K562 (cell line): ENCODE measurements around the gene SHMT1.

Experiments
- CREBBP ChIP-seq: IDR thresholded peaks from one replicate; pipeline ENCODE4 v1.6.1; 2012; ENCODE audit warnings: low read depth, mild to moderate bottlenecking, control low read depth, inconsistent platforms, low read length
- MAX ChIP-seq: sonication (generic); formaldehyde crosslinking; IDR thresholded peaks from 2 replicates; pipeline ENCODE4 v1.9.0; 2022; ENCODE audit warnings: mild to moderate bottlenecking, missing genetic modification reagents
- PATZ1 ChIP-seq: fragments of 250-450 bp; sonication (Bioruptor Pico); IDR thresholded peaks from 2 replicates; pipeline ENCODE4 v1.5.0; 2020; ENCODE audit warnings: mild to moderate bottlenecking, borderline replicate concordance
- TAL1 ChIP-seq: fragments of 450-650 bp; IDR thresholded peaks from 2 replicates; pipeline ENCODE4 v1.6.1; 2016; ENCODE audit warnings: mild to moderate bottlenecking
- USF2 ChIP-seq: sonication (generic); formaldehyde crosslinking; IDR thresholded peaks from 2 replicates; pipeline ENCODE4 v1.5.0; 2020; ENCODE audit warnings: missing genetic modification reagents
- ZBTB40 ChIP-seq, 2 experiments: fragments of 450-650 bp in 1 of 2; sonication (generic) in 1 of 2; formaldehyde crosslinking in 1 of 2; IDR thresholded peaks; 2 replicates each; pipeline versions ENCODE4 v1.7.1 to v1.9.0; 2016 to 2022; ENCODE audit warnings: inconsistent platforms in 1 of 2, mild to moderate bottlenecking in 1 of 2, missing genetic modification reagents in 1 of 2
- ZFP1 ChIP-seq: fragments of 450-650 bp; formaldehyde crosslinking; IDR thresholded peaks from 2 replicates; pipeline ENCODE4 v1.4.0; 2020; ENCODE audit warnings: mild to moderate bottlenecking, mixed read lengths

- no peak for TF ChIP-seq CREBBP
- TF ChIP-seq ZFP1, result no peak
- no peak for TF ChIP-seq MAX (CRISPR knock-in tag)
- TF ChIP-seq ZBTB40 (IDR thresholded peaks at IDR 0.05), result no peak
- TF ChIP-seq ZBTB40 (CRISPR knock-in tag; IDR thresholded peaks at IDR 0.05), result no peak
- peak; percentile 28; the same call in 1 of the 2 replicates for TF ChIP-seq TAL1
- no peak for TF ChIP-seq USF2
- TF ChIP-seq PATZ1 (CRISPR knock-in tag), result no peak
These were observed 5.6 kb upstream of the SHMT1 start for GRCh38 chr17:18368946-18369345.
